CD4-positive, alpha-beta T cell treated with Interleukin-4 for 1 hour (primary cell): ENCODE results near the gene RBFOX2.
"Not testable (repeated sequence)": the region's sequence is repeated elsewhere in the genome, so short reads cannot be mapped to it uniquely, and the experiment has no call there.

Experiments
- DNase-seq, 2 donors: peaks; one replicate each; pipeline ENCODE4 v3.0.0-alpha.2; 2020 to 2022

The RBFOX2 gene

DNA sequence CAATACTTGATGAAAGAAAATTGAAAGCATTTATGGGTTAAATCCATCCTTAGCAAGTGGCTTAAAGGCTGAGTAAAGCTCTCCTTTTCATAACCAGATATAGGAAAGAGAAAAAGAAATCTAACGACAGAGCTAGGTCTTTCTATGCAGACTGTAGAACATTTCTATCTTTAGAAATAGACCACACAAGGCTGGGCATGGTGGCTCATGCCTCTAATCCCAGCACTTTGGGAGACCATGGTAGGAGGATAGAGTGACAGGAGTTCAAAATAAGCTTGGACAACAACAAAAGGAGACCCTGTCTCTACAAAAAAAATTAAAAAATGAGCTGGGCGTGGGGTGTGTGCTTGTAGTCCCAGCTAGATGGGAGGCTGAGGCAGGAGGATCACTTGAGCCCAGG, 220.2 kb downstream of the RBFOX2 start:
- no peak for DNase-seq

DNA sequence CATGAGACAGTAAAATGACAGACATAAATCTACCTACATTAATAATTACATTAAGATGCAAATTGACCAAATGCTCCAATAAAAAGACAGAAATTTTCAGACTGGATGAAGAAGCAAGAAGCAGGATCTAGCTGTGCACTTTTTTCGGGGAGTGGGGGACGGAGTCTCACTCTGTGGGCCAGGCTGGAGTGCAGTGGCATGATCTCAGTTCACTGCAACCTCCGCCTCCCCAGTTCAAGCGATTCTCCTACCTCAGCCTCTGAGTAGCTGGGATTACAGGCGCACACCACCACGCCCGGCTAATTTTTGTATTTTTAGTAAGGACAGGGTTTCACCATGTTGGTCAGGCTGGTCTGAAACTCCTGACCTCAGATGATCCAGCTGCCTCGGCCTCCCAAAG, 222.0 kb downstream of the RBFOX2 start:
- not testable (repeated sequence) for DNase-seq

DNA sequence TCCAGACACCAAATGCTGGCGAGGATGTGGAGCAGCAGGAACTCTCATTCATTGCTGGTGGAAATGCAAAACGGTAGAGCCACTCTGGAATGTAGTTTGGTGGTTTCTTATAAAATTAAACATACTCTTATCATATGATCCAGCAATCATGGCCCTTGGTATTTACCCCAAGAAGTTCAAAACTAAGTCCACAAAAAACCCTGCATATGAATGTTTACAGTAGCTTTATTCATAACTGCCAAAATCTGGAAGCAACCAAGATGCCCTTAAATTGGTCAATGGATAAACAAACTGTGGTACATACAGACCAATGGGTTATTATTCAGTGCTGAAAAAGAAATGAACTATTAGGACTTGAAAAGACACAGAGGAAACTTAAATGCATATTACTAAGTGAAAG, 223.2 kb downstream of the RBFOX2 start:
- no peak for DNase-seq

DNA sequence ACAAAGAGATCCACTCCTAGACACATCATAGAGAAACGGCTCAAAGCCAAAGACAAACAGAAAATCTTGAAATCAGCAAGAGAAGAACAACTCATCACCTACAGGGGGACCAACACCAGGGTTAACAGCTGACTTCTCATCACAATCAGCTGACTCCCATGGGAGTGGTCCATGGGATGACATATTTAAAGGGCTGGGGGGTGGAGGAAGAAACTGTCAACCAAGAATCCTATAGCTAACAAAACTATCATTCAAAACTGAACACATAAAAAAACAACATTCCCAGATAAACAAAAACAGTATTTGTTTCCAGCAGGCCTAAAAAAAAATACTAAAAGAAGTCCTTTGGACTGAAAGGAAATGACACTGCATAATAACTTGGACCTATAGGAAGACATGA, 224.2 kb downstream of the RBFOX2 start:
- no peak for DNase-seq

DNA sequence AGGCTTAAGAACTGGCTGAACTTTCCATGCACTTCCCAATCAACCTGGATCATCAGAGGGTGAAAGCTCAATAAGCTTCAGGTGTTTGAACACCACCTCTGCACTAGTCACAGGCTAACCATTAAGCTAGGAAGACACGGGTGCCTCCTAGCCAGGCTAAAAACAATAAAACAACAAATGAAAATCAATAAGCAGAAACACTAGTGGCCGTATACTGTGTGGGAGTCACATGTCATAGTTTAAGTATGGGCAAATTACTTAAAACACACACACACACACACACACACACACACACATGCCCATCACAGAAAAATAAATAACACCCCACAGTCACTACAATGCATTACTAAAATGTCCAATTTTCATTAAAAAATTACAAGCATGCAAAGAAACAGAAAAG, 225.7 kb downstream of the RBFOX2 start:
- no peak for DNase-seq

DNA sequence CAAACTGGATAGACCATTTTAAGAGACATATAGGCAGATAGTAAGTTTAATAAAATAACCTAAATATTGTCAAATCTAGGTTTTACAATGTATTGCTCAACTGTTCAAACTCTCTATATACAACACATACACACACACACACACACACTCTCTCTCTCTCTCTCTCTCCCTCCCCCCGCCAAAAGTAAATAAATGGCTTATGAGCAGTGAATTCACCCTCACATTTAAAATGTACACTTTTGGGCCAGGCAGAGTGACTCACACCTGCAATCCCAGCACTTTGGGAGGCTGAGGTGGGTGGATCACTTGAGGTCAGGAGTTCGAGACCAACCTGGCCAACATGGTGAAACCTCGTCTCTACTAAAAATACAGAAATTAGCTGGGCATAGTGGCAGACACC, 227.3 kb downstream of the RBFOX2 start:
- not testable (repeated sequence) for DNase-seq

DNA sequence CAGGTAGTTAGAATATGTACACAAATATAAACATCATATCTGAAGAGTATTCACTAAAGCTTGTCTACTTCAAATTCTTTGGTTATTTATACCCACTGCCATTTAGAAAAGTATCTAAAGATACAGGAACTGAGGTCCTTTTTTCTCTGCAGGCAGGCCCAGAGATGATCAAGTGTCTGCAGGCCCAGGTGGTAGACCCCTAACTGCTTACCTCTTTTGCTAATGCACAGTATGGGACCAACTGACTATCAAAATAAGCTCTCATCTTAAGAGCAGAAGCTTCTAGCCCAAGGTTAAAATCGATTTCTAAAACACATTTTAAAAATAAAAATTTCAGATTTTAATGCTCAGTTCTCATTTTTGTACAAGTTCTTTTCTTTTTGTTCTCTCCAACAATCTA, 229.5 kb downstream of the RBFOX2 start:
- DNase-seq: no peak

DNA sequence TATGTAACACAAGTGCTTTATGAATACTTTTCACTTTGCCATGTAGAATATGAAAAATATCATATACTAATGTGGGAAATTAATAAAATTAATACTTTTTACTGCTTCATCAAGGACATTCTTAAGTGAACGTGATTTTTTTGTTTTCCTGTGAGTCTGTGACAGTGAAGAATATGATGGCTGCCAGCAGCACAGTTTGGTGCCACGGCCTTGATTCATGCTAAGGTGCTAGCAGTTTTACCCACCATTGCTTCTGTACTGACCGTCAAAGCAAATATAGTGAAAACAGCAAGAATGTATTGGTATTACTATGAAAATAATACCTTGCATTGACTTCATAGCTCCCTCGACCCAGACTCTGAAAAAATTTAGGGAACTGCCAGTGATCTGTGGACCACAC, 231.2 kb downstream of the RBFOX2 start:
- DNase-seq: no peak

DNA sequence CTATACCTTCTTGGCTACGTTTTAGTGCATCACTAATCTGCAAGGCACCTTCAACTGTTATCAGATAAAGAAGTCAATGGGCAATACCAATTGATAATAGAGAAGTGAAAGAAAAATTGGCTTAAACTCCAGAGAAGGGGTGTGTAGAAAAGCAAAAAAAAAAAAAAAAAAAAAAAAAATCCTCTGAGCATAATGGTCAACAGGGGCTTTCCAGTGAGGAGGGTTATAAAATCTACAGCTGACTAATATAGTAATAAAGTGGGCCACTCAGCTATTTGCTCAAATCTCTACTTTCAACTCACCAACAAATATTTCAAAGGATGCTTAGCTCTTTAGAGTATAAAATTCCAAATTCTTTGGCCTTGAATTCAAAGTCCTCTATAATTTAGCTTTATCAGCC, 233.1 kb downstream of the RBFOX2 start:
- DNase-seq: no peak

DNA sequence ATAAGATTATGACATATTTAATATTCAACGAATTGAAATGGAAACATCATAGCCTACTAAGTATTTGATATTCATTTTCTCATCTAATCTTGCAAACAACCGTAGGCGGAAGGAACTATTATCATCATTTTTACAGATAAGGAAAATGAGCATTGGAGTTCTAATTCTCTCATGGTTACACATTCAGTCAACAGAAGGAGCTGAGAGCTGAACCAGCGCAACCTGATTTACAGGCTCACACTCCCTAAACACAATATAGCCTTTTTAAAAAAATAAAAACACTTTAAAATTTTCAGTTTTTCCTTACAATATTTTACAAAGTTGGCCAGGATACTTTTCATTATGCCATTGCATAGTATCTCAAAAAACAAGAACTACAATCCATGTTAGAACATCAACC, 236.1 kb downstream of the RBFOX2 start:
- no peak for DNase-seq

DNA sequence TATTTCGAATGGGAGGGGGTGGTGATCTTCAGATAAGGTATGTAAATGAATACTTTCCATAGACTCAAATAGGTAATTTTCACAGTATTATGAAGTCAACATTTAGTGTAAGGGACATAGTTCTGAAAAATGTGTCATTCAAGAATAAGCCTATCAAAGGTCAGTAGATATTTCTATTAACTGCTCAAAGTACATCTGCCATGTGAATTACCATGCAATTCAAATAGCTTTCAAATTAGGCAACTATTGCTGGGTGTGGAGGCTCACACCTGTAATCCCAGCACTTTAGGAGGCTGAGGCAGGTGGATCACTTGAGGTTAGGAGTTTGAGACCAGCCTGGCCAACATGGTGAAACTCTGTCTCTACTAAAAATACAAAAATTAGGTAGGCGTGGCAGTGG, 236.8 kb downstream of the RBFOX2 start:
- not testable (repeated sequence) for DNase-seq

DNA sequence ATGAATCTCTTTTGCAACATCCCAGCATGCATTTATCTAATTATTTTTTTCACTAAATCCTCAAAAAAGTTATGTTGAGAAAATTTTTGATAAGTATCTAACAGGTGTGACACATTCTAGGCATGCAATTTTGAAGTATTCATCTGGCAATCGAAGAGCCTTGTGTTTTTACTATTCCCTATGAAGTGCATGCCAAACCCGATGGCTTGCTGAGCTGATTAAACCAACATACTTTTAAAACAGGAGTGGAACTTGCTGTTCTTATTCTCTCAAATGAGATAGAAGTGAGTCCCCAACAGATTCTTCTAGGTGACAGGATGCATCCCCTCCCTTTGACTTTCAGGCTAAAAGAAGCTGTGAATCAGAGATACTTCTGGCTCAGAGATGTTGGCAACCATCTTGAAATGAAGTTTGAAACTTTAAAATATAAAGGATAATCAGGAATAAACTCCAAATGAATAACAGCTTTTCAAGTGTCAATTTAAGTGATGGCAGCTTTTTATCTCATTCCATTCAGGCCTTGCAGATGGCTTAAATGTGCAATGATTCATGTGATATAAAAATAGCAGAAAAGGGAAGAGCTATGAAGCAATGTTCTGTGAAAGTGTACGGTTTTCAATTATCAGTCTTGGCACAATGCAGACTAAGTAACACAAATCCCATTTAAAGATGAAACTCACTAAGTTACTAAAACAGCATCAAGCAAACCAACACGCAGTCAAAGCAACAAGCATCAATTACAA, 243.3 kb downstream of the RBFOX2 start:
- no peak for DNase-seq

DNA sequence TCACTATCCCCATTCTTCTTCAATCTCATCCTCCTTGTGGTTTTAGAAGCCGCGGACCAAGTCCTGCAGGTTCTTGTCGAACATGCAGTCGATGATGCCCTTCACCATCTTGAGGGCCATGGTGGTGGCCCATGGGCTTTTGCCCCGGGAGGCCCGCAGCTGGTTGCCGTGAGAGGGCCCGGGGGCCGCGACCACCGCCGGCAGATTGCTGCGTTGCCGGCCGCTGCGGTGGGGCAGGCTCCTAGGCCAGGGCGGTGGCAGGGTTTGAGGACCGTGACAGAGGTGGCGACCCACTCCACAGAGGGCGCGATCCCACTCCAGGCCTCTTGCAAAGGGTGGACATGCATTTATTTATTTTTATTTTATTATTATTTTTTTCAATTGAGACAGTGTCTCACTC, 244.0 kb downstream of the RBFOX2 start:
- DNase-seq: no peak

DNA sequence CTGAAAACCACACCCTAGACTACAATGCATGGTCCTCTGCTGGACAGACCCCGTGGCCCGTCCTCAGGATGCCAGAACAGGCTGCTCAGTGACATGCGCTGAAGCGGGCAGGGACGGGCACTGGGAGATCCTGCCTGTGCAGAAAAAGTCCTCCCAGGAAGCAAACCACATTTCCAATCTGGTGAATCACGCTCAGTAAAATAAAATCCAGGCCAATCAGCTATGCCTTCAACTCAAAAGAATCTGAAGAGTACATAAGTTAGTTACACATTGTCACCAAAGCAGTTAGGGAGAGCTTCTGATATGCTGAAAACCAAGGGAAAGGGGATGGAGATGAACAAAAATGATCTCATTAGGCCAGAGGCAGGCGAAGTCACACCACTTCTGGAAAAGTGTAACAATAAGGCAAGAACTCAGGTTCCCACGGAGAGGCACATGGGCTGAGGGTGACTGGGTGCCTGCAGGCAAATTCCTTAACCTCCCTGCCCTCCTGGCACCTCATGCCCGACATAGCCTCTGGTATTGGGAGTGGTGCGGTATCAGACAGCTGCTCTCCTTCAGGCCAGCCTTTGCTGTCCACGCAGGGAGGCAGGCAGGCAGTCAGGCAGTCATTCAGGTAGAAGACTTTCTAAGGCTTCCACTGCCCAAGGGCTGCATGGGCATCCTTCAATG, 244.5 kb downstream of the RBFOX2 start:
- no peak for DNase-seq

DNA sequence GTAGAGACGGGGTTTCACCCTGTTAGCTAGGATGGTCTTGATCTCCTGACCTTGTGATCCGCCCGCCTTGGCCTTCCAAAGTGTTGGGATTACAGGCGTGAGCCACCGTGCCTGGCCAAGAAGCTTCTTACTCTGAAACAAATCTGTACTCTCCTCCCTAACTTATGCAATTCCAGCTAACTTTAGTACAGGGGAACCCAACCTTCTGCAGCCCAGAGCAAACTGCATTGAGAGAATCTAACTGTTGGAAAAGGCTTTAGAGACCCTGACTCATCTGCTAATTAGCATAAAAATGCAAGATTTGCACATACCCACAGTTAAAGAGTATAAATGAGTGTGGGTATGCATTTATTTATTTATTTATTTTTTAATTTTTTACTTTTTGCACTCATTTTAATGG, 246.1 kb downstream of the RBFOX2 start:
- DNase-seq: no peak

DNA sequence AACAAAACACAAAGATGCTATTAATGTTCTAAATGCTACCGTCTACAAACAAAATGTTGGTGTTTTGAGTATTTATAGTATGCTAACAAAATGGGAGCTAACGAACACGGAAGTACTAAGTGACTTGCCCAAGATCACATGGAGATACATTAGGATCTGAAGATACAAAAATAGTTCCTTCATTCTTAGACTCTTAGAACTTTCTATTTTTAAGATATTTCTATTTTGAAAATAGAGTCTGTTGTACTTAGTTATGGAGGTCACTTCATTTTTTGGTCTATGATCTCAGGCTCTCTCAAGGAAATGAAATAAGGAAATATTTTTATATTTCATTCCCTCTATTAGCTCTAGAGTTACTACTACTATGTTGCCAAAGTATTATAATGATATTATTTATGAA, 246.7 kb downstream of the RBFOX2 start:
- no peak for DNase-seq

DNA sequence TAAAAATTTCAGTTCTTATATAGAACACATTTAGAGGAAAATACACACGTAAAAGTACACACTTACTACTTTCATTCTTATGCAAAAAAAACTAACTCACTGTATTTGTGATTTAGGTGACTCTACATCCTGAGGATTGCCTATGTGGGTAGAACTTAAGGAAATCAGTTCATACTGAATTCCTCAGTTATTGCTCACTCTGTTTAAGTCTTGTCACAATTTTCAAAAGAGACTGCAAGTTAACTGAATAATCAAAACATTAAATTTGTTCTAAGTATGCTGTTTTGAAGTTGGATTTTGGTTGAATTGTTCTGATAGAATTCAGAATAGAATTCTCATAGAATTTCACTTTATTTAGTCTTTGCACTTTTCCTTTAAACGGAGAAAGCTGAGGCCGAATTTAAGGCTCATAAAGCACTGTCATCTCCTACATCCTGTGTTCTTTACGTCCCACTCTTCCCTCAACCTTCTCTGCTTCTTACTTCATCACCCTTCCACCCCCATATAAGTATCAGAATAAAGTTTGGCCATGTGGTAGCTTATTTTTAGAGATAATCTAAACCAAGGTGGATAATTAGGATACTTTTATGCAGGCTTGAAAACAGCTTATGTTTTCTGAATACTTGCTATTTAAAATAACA, 251.2 kb downstream of the RBFOX2 start:
- no peak for DNase-seq

DNA sequence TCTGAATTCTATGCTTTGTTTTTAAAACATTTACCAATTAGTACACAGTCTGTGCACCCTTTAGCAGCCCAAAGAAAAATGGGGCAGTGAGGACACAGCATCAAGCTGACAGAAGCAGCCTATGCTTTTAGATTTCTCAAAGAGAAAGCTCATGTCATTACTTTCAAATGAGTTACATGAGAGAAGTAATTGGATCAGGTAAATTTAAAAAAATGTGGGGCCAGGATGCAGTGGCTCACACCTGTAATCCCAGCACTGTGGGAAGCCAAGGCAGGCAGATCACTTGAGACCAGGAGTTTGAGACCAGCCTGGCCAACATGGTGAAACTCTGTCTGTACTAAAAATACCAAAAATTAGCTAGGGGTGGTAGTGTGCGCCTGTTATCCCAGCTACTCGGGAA, 253.3 kb downstream of the RBFOX2 start:
- DNase-seq: no peak

DNA sequence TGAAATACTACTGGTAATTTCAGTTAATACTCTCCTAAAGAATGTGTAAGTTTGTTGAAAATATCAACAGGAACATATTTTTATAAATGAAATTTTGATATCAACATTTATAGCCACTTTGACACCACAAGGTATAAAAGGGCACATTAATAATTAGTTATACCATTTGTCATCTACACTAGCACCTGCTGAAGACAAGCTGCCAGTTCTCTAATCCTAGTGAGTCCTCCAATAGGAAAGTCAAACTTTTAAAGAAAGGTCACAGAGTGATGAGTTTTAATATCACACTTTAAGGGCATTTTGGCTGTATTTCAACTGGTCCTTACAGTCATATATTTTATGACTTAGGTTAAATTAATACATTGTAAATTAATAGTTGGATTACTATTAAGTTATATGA, 258.6 kb downstream of the RBFOX2 start:
- DNase-seq: no peak

DNA sequence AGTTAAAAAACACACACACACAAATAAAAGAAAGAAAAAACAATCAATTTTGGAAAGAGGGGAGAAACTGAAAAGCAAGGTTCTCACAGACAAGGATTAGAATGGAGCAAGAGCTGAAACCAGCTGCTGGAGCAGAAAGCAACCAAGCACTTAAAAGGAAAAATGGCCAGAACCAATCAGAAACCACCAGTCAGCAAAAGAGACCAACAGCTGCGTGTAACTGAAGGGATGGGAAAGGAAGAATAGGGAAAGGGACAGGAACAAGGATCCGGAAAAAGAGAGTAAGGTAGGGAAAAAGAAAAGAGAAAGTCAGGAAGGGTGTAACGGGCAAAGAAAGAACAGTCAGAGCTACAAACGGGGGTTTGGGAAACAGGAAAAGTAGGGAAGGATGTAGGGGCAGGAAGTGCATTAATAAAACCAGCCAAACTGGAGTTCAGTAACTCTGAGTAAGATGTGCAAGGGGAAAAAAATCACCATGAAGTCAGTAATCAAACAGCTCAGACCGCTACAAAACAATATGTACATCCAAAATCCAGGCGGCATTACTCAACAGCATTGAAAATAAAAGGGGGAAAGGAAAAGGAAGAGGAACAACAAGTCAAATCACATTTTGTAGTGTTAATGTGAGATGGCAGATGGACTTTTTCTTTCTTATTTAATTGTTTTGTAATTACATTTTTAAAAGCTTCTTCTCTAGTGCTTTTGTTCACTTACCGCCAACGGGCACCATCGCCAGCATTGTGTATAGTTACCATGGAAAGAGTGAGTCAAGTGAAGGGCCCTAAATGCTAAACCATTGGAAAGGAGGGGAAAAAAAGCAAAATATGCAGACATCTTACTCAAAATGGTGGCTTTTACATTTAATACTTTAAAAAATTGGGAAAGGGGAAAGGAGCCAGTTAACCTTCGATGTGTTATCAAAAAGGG, 261.7 kb downstream of the RBFOX2 start:
- no peak for DNase-seq

DNA sequence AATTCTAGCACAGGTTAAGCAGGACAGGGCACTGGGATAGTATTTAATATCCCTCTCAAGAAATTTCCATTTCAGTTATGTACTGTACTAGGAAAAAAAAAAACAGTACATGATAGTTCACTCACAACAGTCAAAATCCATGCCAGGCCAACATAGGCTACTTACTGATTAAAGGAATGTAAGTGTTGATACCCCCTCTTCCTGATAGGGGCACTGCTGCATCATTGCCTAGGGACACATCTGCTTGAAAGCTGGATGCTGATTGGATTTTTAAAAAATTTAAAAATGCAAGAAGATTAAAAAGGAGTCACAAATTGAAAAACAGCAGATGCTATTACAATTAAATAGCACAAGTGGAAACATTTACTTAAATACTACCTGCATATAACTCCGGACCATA, 267.6 kb downstream of the RBFOX2 start:
- no peak for DNase-seq

DNA sequence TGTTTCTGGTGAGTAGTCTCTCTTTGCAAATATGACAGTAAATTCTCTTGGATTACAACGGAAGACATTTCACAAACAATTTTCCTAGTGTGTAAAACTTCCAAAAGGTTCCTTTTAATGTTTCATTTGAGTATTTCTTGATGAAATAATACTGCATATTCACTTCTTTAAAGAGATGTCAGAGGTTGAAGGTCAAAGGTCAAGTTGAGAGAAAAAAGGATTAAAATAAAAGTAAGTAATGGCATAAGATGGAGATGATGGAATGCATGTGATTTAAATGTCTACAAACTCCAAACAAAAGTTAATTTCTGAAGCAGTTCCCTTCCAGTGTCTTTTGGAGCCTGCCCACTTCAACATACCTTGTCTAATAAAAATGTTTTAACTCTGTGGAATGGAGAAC, 270.2 kb downstream of the RBFOX2 start:
- DNase-seq: no peak

DNA sequence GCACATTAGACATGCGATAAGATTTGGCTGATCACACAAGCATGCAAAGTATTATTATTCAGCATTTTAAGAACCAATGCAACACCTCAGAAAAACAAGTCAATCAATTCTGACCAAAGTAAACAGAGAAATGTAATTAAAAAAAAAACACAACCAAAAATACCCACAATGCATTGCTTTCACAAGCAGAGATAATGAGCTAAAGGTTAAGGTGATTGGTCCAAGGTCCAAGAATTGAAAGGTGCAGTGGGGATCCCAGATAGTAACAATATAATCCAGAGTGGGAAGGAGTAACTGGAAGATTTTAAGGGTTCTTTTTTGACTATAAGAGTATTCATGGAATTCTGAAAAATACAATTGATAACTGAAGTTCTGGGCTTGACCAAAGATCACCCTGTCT, 271.9 kb downstream of the RBFOX2 start:
- DNase-seq: no peak
